ENCODE results near the gene KIRREL3. TPM values are rescaled to one million over a fixed set of nuclear protein-coding genes. Genes with fewer than 3 reads are reported as not detected.

The KIRREL3 gene
- polyA plus RNA-seq, 3 donors, result 2.1 to 2.6 (median 2.5) TPM

- no peak for DNase-seq (ENCODE audit: extremely low read depth in 1 of 11, low read depth in 9 of 11, low spot score in 4 of 11)
Observed at GRCh38 chr11:126502159-126502558, 498.4 kb downstream of the KIRREL3 start.

GRCh38 chr11:126501641-126502040 lies 498.9 kb downstream of the KIRREL3 start:
- DNase-seq (ENCODE audit: extremely low read depth in 1 of 11, low read depth in 9 of 11, low spot score in 4 of 11), result no peak

- DNase-seq (ENCODE audit: extremely low read depth in 1 of 11, low read depth in 9 of 11, low spot score in 4 of 11), result no peak
Observed at GRCh38 chr11:126500981-126501380, 499.6 kb downstream of the KIRREL3 start.

- no peak for DNase-seq (ENCODE audit: extremely low read depth in 1 of 11, low read depth in 9 of 11, low spot score in 4 of 11)
Observed at GRCh38 chr11:126499131-126499752, 501.3 kb downstream of the KIRREL3 start.

- no peak for DNase-seq (ENCODE audit: extremely low read depth in 1 of 11, low read depth in 9 of 11, low spot score in 4 of 11)
Observed at GRCh38 chr11:126498281-126498680, 502.3 kb downstream of the KIRREL3 start.

GRCh38 chr11:126497581-126498122 lies 502.9 kb downstream of the KIRREL3 start:
- no peak for DNase-seq (ENCODE audit: extremely low read depth in 1 of 11, low read depth in 9 of 11, low spot score in 4 of 11)

- DNase-seq (ENCODE audit: extremely low read depth in 1 of 11, low read depth in 9 of 11, low spot score in 4 of 11), result no peak
Observed at GRCh38 chr11:126496576-126497337, 503.8 kb downstream of the KIRREL3 start.

- no peak for DNase-seq (ENCODE audit: extremely low read depth in 1 of 11, low read depth in 9 of 11, low spot score in 4 of 11)
Observed at GRCh38 chr11:126495281-126496220, 505.0 kb downstream of the KIRREL3 start.

GRCh38 chr11:126494831-126495230 lies 505.7 kb downstream of the KIRREL3 start:
- no peak for DNase-seq (ENCODE audit: extremely low read depth in 1 of 11, low read depth in 9 of 11, low spot score in 4 of 11)

- DNase-seq (ENCODE audit: extremely low read depth in 1 of 11, low read depth in 9 of 11, low spot score in 4 of 11), result peak in 1 of 11 donors; percentile 31
Observed at GRCh38 chr11:126492331-126493082, 508.1 kb downstream of the KIRREL3 start.

- DNase-seq (ENCODE audit: extremely low read depth in 1 of 11, low read depth in 9 of 11, low spot score in 4 of 11), result peak in 1 of 11 donors; percentile 24
Observed at GRCh38 chr11:126491092-126491491, 509.5 kb downstream of the KIRREL3 start.

- no peak for DNase-seq (ENCODE audit: extremely low read depth in 1 of 11, low read depth in 9 of 11, low spot score in 4 of 11)
Observed at GRCh38 chr11:126489836-126490660, 510.5 kb downstream of the KIRREL3 start.

GRCh38 chr11:126488591-126489370 lies 511.8 kb downstream of the KIRREL3 start:
- no peak for DNase-seq (ENCODE audit: extremely low read depth in 1 of 11, low read depth in 9 of 11, low spot score in 4 of 11)

- DNase-seq (ENCODE audit: extremely low read depth in 1 of 11, low read depth in 9 of 11, low spot score in 4 of 11), result no peak
Observed at GRCh38 chr11:126487711-126488110, 512.9 kb downstream of the KIRREL3 start.

GRCh38 chr11:126485986-126486635 lies 514.5 kb downstream of the KIRREL3 start:
- DNase-seq (ENCODE audit: extremely low read depth in 1 of 11, low read depth in 9 of 11, low spot score in 4 of 11), result no peak

GRCh38 chr11:126485021-126485792 lies 515.4 kb downstream of the KIRREL3 start:
- no peak for DNase-seq (ENCODE audit: extremely low read depth in 1 of 11, low read depth in 9 of 11, low spot score in 4 of 11)

Data from renal cortex interstitium (tissue), 11 donors.